GM04503 (cell line): ENCODE results near the gene GCFC2.

Source experiments
- DNase-seq: peaks from one replicate; pipeline ENCODE4 v3.0.0-alpha.2; 2012; ENCODE audit warnings: low read depth

The GCFC2 gene

DNA sequence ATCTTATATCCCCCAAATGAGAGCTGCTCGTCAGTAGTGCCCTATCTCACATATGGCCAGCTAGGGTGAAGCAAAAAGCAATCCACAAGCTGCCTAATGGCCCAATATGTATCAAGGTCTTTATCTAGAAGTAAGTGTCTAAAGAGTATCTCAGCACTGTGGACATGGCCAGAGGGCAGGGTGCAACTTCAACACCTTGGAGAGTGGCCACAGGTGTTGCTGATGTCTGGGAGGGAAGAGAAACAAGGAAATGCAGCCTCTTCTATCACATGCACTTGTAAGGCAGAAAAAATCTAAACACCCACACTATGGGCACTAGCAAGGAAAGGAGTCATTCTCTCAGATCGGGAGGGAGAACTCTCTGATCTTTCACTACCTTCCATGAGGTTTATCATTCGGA, 87.8 kb downstream of the GCFC2 start:
- DNase-seq = no peak

DNA sequence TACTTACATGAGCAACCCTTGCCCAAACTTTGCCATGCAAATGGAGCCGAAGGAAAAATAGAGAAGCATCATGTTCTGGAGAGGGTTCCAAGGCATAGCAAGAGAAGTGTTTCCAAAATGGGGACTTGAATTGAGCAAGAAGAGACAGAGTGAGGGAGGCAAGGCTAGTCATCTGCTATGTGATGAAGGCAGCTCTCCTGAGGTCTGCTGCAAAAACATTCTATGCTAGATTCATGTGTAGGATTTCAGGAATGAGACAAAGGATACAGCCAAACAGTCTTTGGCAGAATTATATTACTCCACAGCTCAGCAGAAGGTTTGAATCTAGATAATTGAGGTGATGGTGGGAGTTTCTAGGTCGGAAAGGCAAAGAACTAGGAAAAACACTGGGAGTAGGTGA, 88.2 kb downstream of the GCFC2 start:
- DNase-seq = no peak

DNA sequence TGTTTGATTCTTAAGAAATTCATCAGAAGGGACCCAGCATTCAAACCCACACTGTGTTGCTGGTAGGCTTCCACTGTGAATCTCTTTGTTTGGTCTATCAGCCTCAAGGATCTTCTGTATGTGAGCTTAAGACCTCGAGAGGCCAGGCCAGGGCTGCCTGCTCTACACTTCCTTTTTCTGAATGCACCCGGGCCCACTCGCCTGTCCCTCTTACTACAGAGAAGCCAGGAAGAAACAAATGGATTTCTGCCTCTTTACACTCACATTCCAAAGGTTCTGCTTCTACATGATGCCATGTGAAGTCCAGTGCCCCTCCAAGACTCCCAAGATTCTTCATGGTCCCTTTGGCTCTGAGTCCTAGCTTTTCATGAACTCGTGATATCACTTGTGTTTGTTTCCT, 89.5 kb downstream of the GCFC2 start:
- DNase-seq = no peak

DNA sequence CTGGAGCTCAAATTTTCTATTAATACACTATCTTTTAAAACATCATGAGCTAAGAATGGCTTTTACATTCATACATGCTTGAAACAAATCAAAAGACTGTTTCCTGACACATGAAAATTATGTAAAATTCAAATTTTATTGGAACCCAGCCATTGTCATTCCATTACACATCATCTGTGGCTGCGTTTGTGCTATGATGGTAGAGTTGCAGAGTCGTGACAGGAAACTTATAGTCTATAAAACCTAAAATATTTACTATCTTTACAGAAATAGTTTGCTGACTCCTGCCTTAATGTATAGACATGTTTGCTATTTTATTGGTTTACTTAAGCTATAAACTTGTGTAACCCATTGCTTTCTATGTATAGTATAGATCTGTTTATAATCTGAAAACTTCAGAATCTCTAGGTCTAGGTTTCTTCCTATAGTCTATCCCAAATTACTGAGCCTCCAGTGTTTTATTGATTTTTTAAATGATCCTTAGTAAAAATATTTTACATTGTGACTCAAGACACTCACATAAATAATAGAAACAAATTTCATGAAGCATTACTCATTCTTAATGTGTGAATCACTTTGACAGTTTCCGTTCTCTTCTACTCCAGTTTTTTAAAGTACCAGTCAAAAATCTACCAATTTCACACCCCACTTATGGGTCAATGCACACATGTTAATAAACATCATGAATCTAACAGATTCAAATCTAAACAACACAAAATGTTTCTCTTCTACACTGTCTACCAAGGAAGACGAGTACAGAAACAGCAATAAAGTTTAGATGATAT, 90.6 kb downstream of the GCFC2 start:
- DNase-seq = no peak

DNA sequence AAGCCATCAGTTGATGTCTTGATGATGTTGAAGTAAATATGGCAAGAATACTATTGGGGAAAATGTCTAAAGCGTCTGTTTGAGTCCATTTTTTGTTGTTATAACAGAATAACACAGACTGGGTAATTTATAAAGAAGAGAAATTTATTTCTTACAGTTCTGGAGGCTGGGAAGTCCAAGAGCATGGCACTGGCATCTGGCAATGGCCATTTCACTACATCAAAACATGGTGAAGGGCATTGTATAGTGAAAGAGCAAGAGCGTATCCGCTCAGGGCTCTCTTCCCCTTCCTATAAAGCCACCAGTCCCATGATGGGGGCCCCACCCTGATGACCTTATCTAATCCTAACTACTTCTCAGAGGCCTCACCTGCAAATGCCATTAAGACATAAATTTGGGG, 93.8 kb downstream of the GCFC2 start:
- no peak for DNase-seq

DNA sequence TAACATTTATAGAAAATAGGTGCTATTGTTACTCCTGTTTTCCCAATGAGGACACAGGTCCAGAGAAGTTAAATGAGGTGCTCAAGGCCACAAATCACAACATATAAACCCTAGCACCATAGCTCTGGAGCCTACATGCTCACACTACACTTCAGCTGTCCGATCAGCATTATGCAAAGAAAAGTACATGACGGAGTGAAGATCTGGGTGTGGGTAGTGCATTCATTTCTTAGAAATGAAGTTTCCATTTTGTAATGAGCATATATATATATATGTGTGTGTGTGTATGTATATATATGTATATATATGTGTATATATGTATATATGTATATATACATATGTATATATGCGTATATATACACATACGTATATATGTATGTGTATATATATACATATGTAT, 94.3 kb downstream of the GCFC2 start:
- DNase-seq = no peak

DNA sequence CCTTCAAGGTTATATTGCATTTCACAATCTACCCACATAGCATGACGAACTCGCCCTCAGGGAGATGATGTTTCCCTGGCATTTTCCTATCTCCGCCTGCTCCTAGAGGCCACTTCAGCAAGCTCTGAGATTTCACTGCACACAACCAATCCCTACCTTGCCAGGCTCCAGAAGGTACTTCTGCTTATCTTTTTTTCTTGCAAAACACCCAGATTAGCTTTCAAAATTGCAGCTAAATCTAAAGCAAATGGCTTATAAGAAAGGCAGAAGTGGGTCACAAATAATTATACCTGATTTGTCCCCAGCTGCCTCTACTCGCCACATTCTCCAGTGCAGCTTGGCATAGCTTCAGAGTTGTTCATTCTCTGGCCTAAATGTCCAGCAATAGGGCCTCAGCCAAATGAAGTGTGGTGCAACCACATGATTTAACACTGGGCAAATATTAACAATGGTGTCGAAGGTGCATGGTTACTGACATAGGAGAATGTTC, 96.5 kb downstream of the GCFC2 start:
- no peak for DNase-seq

DNA sequence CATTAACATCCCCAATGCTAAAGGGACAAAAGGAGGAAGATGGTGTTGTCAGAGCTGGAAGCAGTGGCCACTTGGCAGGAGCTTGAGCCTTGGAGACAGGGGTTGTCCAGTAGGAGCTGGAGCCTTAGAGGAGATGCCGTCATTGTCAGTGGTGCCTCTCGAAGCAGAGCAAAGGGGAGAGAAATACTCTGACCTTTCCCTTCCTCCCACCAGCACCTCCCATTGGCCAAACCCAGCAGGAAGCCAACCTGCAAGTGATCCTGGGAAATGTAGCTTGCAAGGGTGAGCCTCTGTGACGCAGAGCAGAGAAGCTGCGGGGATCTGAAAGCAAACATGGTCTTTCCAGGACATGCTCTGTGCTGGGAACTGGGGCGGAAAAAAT, 97.9 kb downstream of the GCFC2 start:
- no peak for DNase-seq
